WTC11 (cell line): ENCODE data around the gene LHX4.

Experiments
- AR ChIP-seq: fragments of 250-450 bp; sonication (Bioruptor Pico); IDR thresholded peaks from 2 replicates; pipeline ENCODE4 v1.9.0; 2021; ENCODE audit warnings: mild to moderate bottlenecking
- CTCF ChIP-seq: fragments of 200-600 bp; IDR thresholded peaks from 2 replicates; pipeline ENCODE4 v1.8.0; 2022; ENCODE audit warnings: antibody characterized with exemption
- MAX ChIP-seq: sonication (generic); formaldehyde crosslinking; IDR thresholded peaks from 2 replicates; pipeline ENCODE4 v1.8.0; 2022; ENCODE audit warnings: mild to moderate bottlenecking, missing genetic modification reagents
- TP53 ChIP-seq: sonication (generic); formaldehyde crosslinking; IDR thresholded peaks from 2 replicates; pipeline ENCODE4 v1.8.1; 2023; ENCODE audit warnings: mild to moderate bottlenecking, missing genetic modification reagents
- USF1 ChIP-seq: sonication (generic); formaldehyde crosslinking; IDR thresholded peaks from 2 replicates; pipeline ENCODE4 v1.8.0; 2022; ENCODE audit warnings: mild to moderate bottlenecking, missing genetic modification reagents
- ZNF512 ChIP-seq: sonication (generic); formaldehyde crosslinking; IDR thresholded peaks from 2 replicates; pipeline ENCODE4 v1.8.1; 2022; ENCODE audit warnings: missing genetic modification reagents, borderline replicate concordance
- ZNF671 ChIP-seq: fragments of 250-450 bp; sonication (Bioruptor Pico); IDR thresholded peaks from 2 replicates; pipeline ENCODE4 v1.8.0; 2021; ENCODE audit warnings: mild to moderate bottlenecking

GRCh38 chr1:180255536-180256340, 25.7 kb downstream of the LHX4 start:
- TF ChIP-seq ZNF671, result no peak
- TF ChIP-seq MAX (CRISPR knock-in tag), result no peak
- TF ChIP-seq CTCF, result no peak
- TF ChIP-seq TP53 (CRISPR knock-in tag), result no peak
- TF ChIP-seq USF1, result no peak
- TF ChIP-seq AR (CRISPR knock-in tag), result no peak
- TF ChIP-seq ZNF512 (CRISPR knock-in tag), result no peak
